GOT3 (cell line): ENCODE results near the gene ZNF619.
"Not testable (repeated sequence)": the region's sequence is repeated elsewhere in the genome, so short reads cannot be mapped to it uniquely, and the experiment has no call there.

Experiments used
- DNase-seq: peaks from one replicate; lab custom pipeline; 2025; ENCODE audit warnings: mixed read lengths; lab: John Stamatoyannopoulos, UW

The ZNF619 gene

DNA sequence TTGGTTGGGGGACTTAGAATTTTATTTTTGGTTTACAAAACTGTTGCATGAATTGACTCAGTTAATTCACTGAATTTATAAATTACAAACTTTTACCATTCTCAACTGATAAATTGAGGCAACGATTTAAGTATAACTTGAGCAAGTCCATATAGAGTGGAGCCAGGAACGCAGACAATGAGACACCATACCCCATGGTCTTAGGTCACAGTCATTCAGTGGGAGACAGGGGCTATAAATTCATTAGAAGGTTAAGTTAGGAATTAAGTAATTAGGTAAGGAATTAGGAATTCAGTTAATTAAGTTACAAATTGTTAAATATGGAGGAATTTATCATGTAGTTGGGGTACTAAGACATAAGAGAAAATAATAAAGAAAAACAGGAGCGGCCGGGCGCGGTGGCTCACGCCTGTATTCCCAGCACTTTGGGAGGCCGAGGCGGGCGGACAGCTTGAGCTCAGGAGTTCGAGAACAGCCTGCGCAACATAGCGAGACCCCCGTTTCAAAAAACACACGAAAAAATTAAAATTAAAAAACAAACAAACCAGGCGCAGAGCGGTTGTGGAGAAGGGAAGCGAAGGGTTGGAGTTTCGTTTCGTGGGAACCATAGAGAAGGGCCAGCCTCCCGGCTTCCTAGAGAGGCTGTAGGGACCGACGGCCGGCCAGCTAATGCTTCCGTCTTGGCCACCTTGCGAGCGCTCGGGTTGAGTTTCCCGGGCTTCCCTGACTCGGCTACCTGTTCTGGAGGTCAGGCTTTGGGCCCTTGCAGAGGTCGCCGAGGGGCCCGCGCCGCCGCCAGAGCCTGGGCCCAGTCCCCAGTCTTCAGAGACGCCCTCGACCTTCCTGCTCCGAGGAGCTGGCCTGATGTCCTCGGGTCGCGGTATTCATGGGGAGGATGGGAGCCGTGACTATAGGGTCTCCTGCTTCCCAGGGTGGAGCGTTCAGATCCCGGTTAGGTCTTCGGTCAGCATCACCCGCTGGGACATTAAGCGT, at the start of gene ZNF619:
Gene ZNF619, plus strand, starts transcription at position 645 of the 993 bp plus-strand sequence. CDS start 858 bp downstream, outside the sequence.
- no peak for DNase-seq

DNA sequence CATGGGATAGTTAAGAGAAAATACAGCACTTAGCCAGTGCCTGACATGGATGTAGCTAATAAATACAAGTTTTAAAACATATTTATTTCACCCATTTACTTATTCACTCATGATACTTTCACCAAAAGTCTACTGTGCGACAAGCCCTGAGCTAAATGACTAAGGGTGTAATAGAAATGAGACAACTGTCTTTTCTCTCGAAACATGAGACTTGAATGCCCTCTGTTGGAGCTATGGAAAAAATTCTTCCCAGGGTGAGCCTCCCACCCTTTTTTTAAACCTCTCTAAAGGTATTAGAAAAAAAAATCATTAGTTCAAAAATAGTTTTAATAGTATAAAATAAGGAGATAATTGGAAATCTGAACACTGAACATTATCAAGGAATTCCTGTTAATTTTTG, 44.1 kb upstream of the ZNF619 start:
- DNase-seq, result no peak

DNA sequence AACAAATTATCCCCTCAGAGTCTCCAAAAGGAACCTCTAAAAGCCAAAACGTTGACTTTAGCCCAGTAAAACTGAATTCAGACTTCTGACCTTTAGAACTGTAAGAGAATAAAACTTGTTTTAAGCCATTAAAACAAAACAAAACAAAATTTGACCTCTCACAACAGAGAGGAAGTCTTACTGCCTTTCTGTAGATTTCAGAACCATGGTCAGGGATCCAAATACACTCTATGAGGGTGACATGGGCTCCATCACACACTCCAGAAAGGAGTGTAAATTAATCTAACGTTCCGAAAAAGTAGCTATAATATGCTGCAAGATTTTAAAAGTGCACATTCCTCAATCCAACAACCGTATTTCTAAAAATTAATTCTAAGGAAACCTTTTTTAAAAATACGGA, 39.0 kb upstream of the ZNF619 start:
- DNase-seq, result no peak

DNA sequence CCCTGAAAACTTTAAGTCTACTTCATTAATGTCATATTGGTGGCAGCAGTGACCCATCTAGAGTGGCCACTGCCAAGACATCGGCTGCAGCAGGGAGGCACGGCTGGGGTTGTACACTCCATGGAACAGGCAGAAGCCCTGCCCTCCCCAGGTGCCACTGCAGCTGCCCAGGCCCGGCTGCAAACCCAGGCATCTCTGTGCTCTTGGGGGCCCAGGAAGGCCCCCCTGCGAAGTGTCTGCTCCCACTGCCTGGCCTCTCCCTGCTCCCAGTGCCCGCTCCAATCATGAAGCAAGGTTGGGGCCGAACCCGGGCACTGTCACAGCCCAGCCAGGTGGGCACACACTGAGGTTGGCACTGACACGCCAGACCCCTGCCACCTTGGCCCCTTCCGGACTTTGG, 31.9 kb upstream of the ZNF619 start:
- no peak for DNase-seq

DNA sequence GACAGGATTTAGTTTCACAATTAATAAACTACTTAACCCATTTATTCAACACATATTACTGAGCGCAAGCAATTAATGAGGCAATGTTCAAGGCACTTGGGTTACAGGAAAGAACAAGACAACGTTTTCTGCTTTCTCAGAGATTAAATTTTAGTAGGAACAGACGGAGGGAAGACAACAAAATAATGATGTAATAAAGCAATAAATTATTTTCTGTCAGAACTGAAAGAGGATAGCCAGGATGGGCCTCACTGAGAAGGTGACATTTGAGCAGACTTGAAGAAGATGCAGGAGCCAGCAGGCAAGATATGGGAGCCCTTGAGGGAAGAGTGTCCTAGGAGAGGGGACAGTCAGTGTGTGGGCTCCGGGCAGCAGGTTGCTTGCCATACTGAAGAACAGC, 31.0 kb upstream of the ZNF619 start:
- DNase-seq, result no peak

DNA sequence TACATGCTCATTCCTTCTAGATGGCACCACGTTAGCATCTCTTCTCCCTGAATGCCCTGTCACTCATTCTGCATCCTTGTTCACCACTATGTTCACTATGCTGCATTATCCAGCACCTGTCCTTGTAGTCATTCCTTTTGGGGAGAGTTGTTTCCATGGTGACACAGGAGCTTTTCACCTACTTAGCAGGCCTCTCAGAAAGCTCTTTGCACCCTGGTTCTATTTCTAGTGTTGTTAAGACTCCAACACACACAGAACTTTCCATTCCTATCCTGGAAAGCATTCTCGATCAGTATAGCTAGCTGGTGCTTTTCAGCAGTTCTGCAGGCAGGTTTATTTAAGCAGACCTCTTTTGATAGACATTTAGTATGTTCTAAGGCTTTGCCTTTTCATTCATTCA, 26.5 kb upstream of the ZNF619 start:
- DNase-seq, result no peak

DNA sequence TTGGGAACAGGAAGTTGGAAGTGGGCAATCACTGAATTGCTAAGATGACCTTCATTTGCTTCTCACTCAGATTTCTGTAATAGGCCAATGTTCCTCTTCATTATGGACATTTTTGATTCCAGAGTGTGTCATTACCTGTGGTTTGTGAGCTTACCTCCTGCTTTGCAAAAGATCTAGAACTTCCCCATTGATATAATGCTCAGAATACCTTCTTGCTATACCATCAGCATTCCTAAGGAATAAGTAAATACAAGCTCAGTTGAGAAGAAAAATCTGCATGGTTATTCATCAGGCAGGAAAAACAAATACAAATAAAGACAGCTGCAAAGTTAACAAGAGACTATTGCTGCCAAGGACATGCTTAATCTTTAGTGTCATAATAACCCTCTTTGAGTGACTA, 25.4 kb upstream of the ZNF619 start:
- DNase-seq, result no peak

DNA sequence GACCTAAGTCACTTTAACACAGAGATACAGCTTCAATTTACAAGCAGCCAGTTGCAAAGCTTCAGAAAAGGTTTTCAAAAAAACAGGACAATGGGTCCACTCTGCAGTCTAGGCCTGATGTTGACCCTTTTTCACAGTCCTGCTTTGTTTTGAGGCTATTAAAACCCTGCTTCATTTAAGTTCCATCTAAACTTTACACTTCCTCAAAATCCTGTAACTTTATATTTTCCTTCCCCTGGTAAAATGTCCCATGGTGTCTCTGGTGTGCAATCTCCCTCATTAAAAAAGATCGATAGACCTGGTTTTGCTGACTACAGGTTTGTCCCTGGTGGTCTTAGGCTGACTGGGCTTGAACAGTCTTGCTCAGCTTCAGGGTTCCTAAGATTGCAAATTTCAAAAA, 24.9 kb upstream of the ZNF619 start:
- no peak for DNase-seq

DNA sequence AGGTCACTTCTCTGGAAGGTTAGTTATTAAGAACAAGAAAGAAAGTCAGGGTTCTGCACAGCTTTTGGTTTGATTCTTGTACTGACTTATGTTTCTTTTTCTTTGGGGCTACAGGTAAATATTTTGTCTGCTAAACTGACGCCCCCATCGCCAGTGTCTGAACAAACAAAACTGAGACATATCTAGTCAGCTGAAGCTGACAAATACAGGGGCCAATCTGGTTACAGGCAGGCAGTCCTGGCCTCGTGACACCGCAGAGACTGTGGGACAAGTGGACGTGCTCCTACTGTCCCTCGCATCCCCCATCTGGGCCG, 24.4 kb upstream of the ZNF619 start:
- DNase-seq, result no peak

DNA sequence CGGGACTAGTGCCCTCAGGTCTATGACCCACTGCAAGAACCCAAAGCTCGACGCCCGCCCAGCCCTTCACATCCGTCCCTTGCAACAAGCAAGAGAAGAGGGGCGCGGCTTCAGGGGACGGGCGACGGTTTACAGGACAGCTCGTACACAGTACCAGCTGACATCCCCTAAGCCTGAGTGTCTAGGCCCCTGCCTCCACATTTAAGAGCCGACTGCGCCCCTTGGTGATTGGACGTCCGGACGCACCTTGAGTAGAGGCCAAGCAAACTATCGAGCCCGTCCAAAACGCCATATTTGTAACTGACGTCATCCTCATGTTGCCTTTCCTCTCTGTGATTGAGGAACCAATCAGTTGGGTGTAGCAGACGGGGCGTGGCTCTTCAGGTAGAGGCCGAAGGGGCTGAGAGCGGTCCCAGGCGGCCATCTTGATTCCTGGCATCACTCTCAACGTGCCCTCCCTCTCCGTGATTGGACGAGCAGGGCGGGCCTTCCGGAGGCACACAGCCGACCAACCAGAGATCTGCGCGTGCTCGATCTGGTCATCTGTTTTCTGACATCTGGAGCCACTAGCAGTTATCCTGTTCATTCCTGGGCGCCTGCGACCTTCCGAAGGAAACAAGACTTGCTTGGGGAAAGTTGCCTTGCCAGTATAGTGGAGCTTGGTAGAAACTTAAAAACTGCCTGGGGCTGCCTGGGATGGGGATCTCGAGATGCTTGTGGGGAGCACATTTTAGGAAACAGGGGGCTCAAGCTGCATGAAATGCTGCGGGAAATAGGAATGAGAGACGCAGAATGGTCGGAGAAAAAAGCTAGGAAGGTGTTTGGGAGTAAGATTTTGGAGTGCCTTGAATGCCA, 23.8 kb upstream of the ZNF619 start:
- peak; percentile 88 for DNase-seq

DNA sequence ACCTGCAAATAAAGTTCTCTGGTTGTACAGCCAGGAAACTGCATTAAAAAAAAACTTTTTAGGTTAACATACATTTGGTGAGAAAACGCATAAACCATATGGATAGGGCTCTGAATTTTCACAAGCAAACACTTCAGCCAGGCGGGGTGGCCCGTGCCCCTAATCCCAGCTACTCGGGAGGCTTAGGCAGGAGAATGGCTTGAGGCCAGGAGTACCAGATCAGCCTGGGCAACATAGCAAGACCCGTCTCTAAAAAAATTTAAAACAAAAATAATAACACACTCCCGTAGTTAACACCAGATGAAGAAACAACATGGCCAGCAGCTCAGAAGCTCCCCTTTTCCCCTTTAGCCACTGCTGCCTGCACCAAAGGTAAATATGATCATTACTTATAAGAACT, 23.0 kb upstream of the ZNF619 start:
- no peak for DNase-seq

DNA sequence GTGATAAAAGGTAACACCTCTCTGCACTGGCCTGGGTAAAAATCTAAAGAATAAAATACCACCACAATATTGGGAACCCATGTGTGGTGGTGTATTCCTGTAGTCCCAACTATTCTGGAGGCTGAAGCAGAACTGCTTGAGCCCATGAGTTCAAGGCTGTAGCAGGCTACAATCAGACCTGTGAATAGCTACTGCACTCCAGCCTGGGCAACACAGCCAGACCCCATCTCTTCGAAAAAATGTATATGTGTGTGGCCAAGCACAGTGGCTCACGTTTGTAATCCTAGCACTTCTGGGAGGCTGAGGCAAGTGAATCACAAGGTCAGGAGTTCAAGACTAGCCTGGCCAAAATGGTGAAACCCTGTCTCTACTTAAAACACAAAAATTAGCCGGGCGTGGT, 21.6 kb upstream of the ZNF619 start:
- DNase-seq, result no peak

DNA sequence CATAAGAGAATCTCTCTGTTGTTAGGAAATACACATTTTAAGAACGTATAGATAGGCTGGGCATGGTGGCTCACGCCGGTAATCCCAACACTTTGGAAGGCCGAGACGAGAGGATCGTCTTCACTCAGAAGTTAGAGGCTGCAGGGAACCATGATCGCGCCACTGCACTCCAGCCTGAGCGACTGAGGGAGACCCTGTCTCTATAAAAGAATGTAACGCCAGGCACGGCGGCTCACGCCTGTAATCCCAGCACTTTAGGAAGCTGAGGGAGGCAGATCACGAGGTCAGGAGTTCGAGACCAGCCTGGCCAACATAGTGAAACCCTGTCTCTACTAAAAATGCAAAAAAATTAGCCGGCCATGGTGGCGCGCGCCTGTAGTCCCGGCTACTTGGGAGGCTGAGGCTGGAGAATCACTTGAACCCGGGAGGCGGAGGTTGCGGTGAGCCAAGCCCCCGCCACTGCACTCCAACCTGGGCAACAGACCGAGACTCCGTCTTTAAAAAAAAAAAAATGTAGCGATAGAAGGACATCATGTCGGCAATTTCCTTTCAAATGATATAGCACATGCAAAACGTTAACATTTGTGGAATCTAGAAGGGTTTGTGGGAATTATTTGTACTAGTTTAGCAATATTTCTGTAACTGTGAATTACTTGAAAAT, 20.5 kb upstream of the ZNF619 start:
- no peak for DNase-seq

DNA sequence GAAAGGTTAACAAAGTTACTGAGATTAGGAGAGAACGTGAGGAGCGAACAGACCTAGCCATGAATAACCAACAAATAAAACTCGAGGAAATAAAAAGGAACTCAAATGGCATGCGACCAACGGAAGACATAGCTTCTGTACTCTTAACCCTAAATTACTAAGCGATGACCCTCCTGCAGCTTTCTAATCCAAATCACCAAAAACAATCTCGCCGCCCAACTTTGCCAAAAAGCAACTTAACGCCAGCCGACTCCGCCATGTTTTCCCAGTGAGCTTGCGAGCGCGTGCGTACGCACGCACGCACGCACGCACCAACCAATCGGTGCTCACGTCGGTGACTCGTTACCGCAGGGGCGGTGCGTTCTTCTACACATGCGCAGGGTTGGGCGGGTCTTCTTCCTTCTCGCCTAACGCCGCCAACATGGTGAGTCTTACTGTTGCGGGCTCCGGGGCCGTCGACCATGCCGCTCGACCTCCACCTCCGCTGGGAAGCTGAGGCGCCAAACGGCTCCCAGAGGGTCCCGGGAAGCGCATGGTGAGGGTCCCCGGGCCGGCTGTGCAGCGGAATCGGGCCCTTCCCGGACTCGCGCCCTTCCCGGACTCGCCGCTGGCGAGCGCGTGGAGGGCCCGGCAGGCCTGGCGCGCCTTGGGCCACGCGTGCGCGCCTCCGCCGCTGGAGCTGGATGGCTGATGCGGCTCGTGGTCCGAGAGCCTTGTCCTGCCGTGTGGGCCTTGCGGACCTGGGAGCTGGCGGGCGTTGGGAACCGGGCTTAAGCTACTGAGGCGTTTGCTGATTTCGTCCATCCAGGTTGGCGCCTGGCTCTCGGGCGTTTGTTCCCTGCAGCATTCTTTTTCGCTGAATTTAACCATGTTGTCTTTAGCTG, 19.7 kb upstream of the ZNF619 start, which contains the start of gene RPL14:
Gene RPL14, plus strand, starts transcription at position 400 of the 884 bp plus-strand sequence. Its CDS starts 133 bp downstream, at position 533.
- DNase-seq, result peak; percentile 68

DNA sequence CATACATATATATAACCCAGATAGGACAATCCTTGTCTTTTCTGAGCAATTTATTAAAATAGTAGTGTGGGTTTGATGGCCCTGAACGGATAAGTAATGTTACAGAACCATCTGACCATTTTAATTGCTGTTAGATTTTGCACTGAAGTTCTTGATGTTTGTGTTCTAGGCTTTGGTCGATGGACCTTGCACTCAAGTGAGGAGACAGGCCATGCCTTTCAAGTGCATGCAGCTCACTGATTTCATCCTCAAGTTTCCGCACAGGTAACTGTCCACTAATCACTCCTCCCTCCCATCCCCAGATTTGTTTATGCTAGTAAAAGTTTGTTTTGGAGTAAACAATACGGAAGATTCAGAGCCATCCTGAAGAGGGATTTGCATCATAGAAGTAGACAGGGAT, 18.4 kb upstream of the ZNF619 start:
- no peak for DNase-seq

DNA sequence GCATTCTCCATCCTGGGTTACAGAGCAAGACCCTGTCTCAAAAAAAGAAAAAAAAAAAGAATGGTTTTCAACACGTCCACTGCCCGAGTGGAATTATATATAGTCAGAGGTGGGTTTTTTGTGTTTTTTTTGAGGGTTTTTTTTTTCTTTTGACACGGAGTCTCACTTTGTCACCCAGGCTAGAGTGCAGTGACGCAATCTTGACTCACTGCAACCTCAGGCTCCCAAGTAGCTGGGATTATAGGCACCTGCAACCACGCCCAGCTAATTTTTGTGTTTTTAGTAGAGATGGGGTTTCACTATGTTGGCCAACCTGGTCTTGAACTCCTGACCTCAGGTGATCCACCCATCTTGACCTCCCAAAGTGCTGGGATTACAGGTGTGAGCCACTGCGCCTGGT, 16.4 kb upstream of the ZNF619 start:
- not testable (repeated sequence) for DNase-seq

DNA sequence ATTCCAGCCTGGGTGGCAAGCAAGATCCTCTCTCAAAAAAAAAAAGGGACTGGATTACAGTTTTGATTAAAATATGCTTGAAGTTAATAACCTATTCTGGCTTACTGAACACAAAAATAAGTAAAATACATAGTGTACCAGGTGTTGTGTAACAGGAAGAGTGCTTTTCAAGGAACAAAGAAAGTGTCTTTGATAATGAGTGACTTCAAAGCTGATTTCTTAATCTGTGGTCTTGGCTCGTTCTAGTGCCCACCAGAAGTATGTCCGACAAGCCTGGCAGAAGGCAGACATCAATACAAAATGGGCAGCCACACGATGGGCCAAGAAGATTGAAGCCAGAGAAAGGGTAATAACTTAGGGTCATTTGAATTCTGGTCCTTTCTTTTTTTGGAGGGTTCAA, 15.8 kb upstream of the ZNF619 start:
- no peak for DNase-seq

DNA sequence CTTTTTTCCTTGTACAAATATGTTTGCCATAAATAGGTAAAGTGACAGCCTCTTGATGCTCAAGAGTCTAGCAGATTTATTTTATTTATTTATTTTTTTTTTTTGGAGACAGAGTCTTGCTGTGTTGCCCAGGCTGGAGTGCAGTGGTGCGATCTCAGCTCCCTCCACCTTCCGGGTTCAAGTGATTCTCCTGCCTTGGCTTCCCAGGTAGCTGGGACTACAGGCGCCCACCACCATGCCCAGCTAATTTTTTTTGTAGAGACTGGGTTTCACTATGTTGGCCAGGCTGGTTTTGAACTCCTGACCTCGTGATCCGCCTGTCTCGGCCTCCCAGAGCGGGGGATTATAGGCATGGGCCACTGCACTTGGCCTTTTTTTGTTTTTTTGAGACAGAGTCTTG, 14.1 kb upstream of the ZNF619 start:
- not testable (repeated sequence) for DNase-seq

DNA sequence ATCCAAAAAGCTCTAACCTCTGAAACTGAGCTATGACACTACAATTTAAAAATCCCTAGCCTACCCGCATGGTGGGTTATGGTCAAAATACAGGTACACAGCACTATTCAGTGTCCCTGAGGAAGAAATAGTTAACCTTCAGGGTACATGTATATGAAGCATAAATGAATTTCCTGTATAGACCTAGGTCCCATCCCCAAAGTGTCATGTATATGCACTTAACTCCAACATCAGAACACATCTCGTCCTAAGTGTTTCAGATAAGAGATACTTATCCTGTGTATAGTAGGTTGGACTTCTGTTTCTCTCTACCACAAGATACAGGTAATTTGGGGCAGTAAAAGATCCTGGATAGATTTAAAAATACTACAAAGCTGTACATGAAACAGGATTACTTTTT, 13.3 kb upstream of the ZNF619 start:
- DNase-seq, result no peak

DNA sequence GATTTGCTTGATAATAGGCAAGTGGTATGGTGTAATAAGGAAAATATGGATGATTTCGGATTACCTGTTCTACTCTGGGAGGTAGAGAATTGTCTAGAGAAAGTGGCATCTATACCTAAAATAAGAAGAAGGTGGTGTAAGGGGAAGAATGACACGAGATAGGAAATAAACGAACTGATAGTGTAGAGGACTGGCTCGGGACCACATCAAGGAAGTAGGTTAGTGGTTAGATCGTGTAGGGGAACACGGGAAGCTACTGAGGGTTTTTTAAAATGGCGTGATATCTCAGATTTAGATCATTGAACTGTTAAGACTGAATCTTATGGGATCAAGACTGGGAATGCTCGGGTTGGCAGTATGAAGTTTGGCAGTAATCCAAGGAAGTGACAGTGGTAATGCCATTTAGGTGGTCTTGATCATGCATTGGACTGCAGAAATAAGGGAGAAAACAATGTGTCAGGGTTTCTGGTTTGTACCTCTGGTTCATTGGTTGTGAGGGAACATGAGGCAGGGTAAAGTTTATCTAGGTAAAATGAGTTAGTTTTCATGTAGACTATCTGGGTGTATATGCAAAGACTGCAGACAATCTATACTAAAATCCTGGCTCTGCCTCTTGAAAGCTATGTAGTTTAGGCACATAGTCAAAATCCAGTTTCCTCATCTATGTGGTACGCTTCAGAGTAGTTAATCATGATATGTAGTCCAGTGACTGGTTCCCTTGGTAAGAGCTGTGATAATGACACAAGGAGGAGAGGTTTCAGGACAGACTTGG, 12.4 kb upstream of the ZNF619 start:
- no peak for DNase-seq

DNA sequence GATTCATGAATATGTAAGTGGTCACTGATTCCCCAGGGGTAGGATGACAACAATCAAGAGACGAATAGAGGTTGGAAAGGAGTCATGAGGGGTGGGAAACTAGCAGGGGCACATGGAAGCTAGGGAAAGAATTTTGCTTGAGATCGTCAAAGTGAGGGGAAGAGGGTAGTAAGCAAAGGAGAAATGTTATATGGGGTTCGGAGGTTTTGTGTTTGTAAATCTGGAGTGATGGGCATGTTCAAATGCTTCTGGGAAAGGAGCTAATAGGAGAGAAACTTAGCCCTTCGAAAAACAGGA, 11.9 kb upstream of the ZNF619 start:
- no peak for DNase-seq
